LoVo (cell line): ENCODE results near the gene RABIF.
"Not testable (repeated sequence)": the region's sequence is repeated elsewhere in the genome, so short reads cannot be mapped to it uniquely, and the experiment has no call there.

ENCODE experiments used
- DNase-seq: peaks from one replicate; pipeline ENCODE4 v3.0.0-alpha.2; 2016; ENCODE audit warnings: low spot score

Gene RABIF

DNA sequence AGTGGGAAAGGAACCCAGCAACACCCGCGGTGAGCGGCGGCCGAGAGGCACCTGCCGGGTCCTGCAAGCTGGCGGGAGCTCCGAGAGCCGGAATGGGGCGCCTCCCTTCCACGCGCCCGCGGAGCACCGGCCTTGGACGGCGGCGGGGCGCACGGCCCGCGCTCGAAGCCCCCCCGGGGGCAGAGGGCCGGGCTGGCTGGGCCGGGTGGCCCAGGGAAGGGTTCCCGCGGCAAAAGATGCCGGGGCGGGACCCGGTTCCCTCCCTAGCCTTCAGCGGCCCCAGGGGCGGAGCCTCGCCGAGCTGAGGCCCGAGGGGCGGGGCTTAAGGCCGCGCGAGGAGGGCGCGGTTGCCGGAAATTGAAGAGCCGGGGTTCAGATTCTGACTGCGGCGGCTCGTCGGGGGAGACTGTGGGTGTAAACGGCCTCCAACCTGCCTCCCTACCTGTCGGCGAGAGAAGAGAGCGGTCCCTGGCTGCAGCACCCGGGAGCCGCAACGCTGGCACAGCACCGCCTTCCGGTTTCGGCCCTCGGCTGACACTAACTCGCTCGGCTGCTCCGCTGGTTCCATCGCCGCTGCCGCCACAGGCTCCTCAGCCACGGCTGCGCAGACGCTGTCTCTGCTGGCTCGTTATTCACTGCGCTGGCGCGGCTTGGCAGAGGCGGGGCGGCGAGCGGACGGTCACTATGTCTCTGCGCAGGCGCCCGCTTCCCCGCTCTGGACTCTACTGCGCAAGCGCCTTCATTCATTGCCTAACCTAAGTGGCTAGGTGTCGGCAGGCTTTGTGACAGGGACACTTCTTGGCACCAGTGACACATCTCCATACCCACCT, at the start of gene RABIF:
Gene RABIF, minus strand, starts transcription at position 619 of the 830 bp plus-strand sequence. Its CDS starts 51 bp downstream, at position 568.
- peak; percentile 98 for DNase-seq

DNA sequence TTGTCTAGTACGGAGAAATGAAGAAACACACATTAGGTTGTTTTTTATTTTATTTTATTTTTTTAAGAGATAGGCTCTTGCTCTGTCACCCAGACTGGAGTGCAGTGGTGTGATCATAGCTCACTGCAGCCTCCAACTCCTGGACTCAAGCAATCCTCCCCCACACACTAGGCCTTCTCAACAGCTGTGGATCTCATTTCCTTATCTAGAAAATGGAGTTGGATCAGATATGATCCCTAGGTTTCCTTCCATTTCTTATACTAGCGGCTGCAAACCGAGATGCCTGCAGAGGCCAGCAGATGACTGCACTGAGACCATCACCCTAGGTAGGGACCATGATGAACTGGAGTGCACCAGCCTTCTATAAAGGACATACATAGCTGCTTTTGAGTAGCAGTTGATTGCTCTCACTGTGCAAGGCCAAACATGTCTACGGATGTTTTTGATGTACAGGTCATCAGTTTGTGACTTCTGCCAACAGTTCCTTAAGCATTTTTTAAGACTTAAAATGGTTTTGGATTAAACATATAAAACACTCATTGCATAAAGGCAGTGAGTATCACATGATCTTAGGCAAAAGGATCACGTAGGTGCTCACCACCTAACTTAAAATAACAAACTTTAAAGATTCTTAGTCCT, 49.5 kb upstream of the RABIF start:
- no peak for DNase-seq

- DNase-seq, result not testable (repeated sequence)
Observed at GRCh38 chr1:202936409-202936808, 47.5 kb upstream of the RABIF start.

- DNase-seq, result no peak
Observed at GRCh38 chr1:202935844-202936243, 46.9 kb upstream of the RABIF start.

DNA sequence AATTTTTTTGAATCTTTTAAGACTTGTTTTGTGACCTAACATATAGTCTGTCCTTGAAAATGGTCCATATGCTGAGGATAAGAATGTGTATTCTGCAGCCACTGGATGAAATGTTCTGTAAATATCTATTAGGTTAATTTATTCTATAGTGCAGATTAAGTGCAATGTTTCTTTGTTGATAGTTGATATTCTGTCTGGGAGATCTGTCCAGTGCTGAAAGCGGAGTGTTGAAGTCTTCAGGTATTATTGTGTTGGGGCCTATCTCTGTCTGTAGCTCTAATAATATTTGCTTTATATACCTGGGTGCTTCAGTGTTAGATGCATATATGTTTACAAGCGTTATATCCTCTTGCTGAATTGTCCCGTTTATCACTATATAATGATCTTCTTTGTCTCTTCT, 45.8 kb upstream of the RABIF start:
- no peak for DNase-seq

DNA sequence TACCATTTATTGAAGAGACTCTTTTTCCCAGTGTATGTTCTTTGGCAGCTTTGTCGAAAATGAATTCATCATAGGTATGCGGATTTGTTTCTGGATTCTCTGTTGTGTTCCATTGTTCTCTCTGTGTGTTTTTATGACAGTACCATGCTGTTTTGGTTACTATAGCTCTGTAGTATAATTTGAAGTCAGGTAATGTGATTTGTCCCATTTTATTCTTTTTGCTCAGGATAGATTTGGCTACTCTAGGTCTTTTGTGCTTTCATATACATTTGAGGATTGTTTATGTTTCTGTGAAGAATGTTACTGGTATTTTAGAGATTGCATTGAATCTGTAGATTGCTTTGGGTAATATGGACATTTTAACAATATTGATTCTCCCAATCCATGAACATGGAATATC, 43.5 kb upstream of the RABIF start:
- no peak for DNase-seq

DNA sequence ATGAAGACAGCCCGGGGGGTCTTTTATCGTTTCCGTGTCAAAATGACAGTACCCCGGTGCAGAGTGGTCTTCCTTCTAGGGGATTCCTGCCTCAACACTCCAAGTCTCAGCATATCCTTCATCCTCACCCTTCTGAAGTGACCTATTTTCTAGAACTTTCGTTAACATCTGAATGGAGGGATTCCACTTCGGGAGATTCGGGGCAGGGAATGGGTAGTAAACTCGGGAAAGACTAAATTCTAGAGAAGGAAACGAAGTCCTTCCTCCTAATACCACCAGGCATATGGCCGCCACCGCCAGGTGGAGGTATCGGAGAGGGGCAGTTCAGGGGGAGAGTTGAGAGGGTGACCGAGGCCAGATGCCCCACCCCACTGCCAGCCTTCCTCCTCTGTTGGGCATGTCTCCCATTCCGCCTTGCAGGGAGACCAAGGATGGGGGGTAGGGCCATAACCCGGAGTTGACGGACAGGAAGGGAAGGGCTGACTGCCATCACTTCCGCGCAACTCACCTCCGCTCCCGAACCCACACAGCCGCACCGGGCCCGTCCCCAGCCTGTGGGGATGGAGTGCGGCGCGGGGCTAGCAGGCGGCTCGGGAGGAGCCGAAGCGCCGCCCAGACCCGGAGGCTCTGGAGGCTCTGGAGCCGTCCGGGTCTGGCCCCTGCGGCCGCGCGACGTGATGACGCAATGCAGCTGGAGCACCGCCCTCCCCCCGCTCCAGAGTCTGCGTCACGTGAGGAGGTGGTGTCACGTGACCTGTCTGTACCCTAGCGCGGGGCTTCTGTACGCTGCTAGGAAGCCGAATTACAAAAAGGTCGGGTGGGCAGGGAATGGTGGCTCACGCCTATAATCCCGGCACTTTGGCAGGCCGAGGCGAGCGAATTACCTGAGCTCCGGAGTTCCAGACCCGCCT, 37.9 kb upstream of the RABIF start, which contains the start of gene KLHL12:
Gene KLHL12, minus strand, starts transcription at position 654 of the 911 bp plus-strand sequence. CDS start 2,072 bp downstream, outside the sequence.
- peak; percentile 98 for DNase-seq

GRCh38 chr1:202923533-202923932, 34.6 kb upstream of the RABIF start:
- DNase-seq, result no peak

- DNase-seq, result no peak
Observed at GRCh38 chr1:202919615-202920014, 30.7 kb upstream of the RABIF start.

GRCh38 chr1:202915146-202915545, 26.2 kb upstream of the RABIF start:
- DNase-seq, result no peak

DNA sequence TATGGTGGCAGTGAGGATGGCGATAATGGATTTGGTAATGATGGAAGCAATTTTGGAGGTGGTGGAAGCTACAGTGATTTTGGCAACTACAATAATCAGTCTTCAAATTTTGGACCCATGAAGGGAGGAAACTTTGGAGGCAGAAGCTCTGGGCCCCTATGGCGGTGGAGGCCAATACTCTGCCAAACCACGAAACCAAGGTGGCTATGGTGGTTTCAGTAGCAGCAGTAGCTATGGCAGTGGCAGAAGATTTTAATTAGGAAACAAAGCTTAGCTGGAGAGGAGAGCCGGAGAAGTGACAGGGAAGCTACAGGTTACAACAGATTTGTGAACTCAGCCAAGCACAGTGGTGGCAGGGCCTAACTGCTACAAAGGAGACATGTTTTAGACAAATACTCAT, 23.5 kb upstream of the RABIF start:
- not testable (repeated sequence) for DNase-seq

DNA sequence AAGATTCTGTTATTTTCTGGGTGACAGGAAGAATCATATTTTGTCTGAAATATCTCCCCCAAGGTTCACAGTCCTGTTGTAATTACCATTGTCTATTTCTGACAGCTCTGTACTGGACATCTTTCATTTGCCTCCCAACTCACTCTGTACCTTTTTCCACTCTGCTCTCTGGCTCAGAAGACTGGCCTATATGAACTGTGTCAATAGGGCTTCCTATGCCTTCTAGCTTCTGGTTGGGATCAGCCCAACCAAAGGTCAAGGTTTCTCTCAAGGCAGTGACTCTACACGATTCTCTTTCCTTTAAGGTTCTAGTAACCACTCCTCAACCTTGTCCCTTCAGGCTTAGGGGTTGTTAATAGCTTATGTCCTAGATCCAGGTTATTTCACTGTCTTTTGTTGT, 20.5 kb upstream of the RABIF start:
- DNase-seq, result no peak

- no peak for DNase-seq
Observed at GRCh38 chr1:202908998-202909397, 20.0 kb upstream of the RABIF start.

GRCh38 chr1:202905331-202905730, 16.4 kb upstream of the RABIF start:
- DNase-seq, result no peak

GRCh38 chr1:202903808-202904207, 14.9 kb upstream of the RABIF start:
- not testable (repeated sequence) for DNase-seq

DNA sequence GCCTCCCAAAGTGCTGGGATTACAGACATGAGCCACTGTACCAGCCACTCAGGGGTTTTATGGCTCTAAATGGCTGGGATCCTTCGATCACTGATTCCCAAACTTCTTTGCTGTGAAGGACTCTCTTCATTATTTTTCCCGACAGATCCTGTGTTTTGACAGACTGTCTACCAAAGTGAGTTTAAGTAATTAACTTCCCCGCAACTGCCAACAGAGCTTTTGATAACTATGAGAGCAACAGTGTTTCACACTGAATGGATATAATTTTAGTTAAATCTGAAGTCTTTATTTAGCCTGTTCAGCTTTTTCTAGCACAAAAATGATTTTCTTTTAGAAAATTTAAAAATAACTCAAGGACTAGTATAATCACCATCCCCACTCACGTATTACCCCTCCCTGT, 12.6 kb upstream of the RABIF start:
- DNase-seq, result no peak

DNA sequence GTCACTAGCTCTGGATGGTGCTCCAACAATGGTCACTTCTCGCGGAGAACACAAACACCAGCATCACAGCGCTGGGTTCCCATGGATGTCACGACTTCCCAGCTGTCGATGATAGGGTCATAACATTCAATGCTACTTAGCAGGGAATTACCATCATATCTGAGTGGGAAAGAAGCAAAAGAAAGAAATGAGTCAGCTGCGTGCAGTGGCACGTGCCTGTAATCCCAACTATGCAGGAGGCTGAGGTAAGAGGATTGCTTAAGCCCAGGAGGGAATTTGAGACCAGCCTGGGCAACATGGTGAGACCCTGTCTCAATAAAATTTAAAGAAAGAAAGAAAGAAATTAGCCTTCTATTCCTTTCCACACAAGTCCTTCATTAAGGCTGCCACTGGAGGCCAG, 3.6 kb upstream of the RABIF start:
- DNase-seq, result no peak

- no peak for DNase-seq
Observed at GRCh38 chr1:202890392-202890791, 1.4 kb upstream of the RABIF start.

GRCh38 chr1:202888221-202888530, 773 bp downstream of the RABIF start:
- no peak for DNase-seq

DNA sequence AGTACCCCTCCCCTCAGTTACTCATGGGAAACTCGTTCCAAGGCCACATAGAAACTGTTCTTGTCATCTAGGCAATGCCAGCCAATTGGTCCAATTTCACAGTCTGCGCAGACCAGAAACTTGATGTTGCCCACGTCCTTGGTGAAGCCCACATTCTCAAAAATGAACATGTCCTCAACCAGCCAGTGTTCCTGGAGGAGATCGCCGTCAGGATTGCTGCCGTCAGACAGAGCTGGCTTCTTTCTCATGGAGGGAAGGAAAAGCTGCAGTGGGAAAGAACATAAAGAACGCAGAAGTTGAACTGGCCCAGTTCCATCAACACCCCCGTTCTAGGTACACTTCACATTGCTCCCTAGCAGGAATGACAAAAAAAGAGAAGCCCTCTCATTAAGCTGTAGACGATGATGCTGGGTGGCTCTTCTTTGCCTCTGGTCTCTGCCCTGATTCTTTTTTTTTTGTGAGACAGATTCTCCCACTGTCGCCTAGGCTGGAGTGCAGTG, 7.9 kb downstream of the RABIF start:
- DNase-seq, result no peak

DNA sequence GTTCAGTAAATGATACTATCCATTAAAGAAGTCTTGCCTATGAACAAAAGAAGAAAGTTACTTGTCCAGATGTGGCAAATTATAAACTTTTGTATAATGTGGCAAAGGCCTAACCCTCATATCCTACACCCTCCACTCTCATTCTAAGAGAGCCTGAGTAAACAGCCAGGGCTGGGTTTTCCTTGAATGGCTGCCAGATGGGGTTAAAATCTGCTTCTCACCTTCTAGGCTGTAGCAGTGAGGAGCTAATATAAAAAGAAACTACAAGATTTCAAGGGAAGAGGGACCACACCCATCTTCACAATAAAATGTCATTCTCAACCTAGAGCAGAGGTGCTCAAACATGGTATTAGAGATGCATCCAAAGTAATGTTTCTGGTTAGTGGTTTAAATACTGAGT, 8.9 kb downstream of the RABIF start:
- DNase-seq, result no peak

DNA sequence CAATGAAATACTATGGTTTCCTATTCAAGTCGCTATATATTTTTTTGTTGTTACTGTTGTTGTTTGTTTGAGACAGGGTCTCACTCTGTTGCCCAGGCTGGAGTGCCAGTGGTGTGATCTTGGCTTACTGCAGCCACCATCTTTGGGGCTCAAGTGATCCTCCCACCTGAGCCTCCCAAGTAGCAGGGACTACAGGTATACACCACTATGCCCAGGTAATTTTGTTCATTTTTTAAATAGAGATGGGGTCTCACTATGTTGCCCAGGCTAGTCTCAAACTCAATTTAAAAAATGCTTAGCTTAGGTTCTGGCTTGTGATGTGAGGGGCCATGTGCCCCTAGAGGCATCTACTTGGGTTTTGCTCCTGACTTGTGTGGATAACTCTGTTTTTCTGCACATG, 9.8 kb downstream of the RABIF start:
- no peak for DNase-seq
